ENCODE results near the gene CRISP1. TPM values are rescaled to one million over a fixed set of nuclear protein-coding genes. Genes with fewer than 3 reads are reported as not detected.

The CRISP1 gene
- total RNA-seq, 4 donors from 2014 or later: not detected

DNA sequence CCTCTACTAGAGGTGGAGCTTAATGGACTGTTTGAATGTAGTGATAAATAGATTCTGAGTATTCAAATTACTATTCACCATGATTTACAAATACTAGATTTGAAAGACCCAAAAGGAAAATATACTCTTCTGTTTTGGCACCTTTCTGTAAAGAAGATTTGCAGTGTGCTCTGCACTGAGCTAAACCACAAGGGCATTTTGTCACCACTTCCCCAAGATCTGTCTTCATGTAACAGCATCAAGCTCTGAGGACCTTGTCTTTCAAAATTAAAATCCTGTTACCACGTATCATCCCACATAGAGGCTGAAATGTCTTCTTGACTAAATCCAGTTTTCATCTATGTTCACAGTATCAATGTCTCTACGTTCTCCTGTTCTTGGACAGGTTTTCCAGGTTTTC lies 76.0 kb downstream of the CRISP1 start:
- DNase-seq (ENCODE audit: low spot score): no peak
- no peak for ATAC-seq (ENCODE audit: low FRiP score)
- TF ChIP-seq, protein P1, sequence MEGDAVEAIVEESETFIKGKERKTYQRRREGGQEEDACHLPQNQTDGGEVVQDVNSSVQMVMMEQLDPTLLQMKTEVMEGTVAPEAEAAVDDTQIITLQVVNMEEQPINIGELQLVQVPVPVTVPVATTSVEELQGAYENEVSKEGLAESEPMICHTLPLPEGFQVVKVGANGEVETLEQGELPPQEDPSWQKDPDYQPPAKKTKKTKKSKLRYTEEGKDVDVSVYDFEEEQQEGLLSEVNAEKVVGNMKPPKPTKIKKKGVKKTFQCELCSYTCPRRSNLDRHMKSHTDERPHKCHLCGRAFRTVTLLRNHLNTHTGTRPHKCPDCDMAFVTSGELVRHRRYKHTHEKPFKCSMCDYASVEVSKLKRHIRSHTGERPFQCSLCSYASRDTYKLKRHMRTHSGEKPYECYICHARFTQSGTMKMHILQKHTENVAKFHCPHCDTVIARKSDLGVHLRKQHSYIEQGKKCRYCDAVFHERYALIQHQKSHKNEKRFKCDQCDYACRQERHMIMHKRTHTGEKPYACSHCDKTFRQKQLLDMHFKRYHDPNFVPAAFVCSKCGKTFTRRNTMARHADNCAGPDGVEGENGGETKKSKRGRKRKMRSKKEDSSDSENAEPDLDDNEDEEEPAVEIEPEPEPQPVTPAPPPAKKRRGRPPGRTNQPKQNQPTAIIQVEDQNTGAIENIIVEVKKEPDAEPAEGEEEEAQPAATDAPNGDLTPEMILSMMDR (IDR thresholded peaks at IDR 0.05): no peak

DNA sequence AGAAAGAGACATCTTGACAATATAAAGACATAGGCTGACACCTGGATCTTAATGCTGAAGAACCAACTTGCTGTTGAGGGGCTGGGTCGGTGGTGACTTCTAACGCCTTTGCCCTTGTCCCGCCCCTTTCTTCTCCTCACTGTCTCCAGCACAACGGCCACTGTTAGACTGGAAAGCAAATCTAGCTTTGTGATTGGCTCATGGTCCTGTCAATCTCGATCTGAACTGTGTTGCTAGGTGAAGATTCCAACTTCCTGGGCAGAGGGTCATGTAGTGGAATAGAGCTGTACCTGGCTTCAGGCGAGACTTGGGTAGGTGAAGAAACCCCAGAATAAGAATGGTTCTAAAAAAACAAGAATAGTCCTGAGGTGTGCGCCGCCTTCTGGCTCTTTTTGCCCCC lies 79.2 kb downstream of the CRISP1 start, which contains the start of gene PGK2:
Gene PGK2 (minus strand): TSS at position 110 of the 400 bp plus-strand sequence. CDS start 98 bp downstream, at position 12.
- DNase-seq (ENCODE audit: low spot score) (no peak), ATAC-seq (ENCODE audit: low FRiP score) (no peak)
- TF ChIP-seq, protein P1 (IDR thresholded peaks at IDR 0.05): no peak

DNA sequence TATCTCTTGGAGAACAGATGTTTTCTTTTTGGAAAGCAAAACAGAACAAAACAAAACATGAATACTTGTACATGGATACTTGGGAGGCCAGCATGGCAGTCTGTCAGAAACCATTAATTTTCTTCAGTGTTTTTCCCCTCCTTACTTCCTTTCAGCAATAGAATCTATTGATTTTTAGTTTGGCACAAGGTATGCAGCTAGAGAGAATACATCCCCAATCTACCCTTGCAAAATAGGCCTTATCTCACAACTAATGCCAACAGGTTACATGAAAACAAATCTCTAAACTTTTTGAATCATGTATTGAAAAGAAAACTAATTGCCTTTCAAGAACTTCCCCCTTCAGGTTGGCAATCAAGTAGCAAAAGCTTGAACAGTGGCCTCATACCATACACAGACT lies 82.1 kb downstream of the CRISP1 start:
- TF ChIP-seq, protein P1 (IDR thresholded peaks at IDR 0.05): no peak
- no peak for DNase-seq (ENCODE audit: low spot score)
- ATAC-seq (ENCODE audit: low FRiP score): no peak

Other genes with a start within 250 kb of the CRISP1 start
- gene RHAG, start 229.7 kb downstream of the CRISP1 start, total RNA-seq: not detected
- gene CRISP2, start 153.0 kb downstream of the CRISP1 start, total RNA-seq: not detected
- not detected for gene CRISP3, start 122.1 kb downstream of the CRISP1 start, total RNA-seq
- not detected for gene PGK2, start 79.2 kb downstream of the CRISP1 start, total RNA-seq
- not detected for gene DEFB114, start 97.6 kb upstream of the CRISP1 start, total RNA-seq
- gene DEFB113, start 103.1 kb upstream of the CRISP1 start, total RNA-seq: not detected
- gene DEFB110, start 155.5 kb upstream of the CRISP1 start, total RNA-seq: not detected
- not detected for gene DEFB112, start 183.4 kb upstream of the CRISP1 start, total RNA-seq